HG03108 (cell line): ENCODE data around the gene TSPAN11.

Source experiments
- ATAC-seq: cut with Tn5 transposase; IDR thresholded peaks from one replicate; pipeline ENCODE4 v1.9.1; 2021; ENCODE audit warnings: moderate library complexity; ENCODE audit not compliant: unreplicated experiment

TSPAN11 gene

DNA sequence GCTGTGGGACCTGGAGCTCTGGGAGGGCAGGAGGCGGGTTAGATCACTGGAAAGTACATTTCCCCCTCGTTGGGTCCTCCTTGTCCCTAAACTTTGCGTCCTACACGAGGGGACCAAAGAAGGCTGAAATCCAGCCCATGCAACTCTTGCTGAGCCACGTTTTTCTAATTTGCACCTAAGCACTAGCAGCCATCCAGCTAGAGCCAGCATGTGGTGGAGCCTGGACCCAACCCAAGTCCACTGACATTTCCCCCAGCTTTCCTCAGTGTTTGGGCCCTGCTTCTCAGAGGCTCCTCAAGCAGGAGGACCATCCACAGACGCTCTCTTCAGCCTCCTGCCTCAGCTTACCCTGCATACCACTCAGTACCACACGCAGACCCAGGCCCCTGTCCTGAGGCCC lies 49.7 kb downstream of the TSPAN11 start:
- ATAC-seq: no peak

DNA sequence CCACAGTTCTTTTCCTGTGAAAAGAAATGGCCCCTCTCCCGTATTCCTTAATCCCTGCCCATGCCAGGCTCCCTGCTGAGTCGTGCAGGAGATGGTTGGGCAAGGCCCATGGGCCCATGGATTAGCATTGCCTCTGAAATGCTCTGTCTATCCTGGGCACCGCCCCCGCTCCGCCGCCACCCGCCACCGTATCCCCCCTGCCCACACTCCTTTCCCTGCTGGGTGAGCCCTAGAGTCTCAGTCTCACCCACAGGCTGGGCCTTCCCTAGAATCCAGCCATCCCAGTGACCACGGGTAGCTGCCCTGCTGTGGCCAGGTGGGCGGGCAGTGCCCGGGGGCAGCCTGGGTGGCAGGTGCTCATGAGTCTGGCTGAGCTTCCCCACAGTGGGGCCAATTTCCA lies 50.6 kb downstream of the TSPAN11 start:
- no peak for ATAC-seq

DNA sequence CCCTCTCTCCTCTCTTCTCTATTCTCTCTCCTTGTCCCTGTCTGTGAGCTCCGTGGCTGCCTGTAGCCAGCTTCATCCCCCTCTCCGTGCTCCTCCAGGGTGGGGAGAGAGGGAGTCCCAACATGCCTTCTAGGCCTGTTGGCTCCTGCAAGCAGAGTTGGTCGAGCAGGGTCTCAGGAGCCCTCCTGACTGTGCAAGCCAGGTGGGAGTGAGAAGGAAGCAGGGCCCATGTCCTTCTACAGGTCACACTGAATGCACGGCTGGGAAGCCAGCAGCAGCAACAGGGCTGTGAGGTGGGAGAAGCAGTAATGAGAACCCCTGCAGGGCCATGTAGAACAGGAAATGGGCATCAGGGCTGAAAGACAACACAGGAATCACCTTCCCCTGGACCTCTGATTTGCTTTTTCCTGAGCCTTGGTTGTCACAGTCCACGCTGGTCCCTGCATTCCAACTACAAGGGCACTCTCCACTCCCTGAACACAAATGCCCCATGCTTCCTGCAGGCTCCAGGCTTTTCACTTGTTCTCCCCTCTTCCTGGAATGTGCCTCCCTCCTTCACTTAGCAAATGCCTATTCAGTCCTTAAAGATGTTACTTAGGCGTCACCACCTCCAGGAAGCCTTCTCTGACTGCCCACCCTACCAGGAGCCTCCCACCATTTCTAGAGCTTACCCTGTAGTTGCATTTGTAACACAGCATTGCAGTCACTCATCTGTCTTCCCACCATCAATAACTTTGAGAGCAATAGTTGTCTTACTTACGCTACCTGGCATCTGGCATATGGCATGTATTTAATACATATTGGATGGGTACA lies 51.2 kb downstream of the TSPAN11 start:
- no peak for ATAC-seq

DNA sequence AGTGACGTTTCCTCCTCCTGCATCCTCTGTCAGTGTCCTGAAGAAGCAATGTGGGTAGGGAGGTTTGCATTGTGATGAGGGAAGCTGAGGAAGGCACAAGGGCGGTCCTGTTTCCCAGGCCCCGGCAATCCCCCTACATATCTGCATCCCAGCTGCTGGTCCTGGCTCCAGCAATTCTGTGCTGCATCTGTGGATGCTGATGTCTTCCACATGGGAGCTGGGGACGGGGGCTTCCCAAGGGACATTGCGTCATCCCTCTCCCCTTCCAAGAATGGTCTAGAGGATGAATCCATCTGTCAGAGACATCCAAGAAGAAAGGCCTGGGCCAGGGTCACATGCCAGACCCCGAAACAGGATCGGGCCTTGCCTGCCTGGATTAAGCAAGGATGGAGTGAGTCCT lies 52.1 kb downstream of the TSPAN11 start:
- ATAC-seq: no peak

DNA sequence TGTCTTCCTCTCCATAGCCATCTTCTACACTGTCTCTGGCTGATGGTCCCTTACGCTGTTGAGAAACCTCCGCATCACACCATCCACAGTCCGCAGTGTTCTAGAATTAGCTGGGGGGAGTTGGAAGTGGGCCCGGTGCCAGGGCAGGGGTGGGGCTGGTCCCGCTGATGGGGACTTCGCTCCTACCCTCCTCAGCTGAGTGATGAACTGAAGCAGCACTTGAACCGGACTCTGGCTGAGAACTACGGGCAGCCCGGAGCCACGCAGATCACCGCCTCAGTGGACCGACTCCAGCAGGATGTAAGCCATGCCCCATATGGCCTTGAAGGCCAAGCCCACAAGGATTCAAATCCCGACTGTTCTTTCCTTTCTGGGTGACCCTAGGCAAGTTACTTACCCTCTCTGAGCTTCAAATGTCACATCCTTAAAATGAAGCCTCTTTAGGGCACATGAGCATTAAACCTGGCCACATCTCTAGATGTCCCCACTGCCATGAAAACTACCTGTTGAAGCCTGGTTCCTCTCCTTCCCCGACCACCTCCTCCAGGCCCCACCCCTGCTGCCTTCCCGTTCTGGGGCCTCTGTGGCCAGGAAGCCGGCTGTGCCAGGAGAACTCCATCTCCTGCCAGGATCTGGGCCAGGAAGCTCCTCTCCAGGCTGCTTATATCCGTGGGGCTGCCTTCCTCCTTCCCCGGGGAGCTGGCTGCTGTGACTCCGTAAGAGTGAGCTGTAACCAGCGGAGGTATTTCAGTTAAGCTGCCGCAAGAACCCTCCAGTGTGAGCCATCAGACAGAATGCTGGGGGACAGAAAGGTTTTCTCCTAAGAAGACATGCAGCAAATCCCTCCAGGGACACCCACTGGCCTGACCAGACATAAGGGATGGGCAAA lies 53.1 kb downstream of the TSPAN11 start:
- no peak for ATAC-seq

DNA sequence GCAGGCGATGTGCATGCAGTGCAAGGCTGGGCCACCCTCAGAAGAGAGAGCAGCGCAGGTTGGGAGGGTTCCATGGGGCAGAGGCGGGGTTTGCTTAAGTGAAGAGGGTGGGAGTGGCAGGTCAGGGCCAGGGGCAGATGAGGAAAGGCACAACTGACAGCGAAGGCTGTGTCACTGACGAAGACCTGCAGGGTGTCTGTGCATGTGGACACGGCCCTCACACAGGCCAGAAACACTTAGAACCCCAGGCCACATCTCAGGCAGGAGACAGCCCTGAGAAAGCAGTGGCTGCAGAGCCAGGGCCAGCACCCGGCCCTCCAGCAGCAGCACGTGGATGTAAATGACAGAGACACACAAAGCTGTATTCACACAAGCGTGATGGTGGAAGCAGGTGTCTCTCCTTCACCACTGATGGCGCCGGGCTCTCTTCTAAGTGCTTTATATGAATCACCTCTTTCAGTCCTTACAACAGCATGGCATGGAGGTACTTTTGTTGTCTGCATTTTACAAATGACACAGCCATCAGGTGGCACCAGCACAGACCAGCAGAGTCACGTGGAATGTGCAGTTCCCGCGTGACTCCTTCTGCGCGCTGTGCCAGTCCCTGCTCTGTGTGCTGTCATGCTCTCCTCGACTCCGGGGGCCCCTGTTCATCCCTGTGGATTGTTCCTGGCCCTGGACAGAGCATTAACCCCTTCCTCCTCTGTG lies 54.6 kb downstream of the TSPAN11 start:
- ATAC-seq: no peak

DNA sequence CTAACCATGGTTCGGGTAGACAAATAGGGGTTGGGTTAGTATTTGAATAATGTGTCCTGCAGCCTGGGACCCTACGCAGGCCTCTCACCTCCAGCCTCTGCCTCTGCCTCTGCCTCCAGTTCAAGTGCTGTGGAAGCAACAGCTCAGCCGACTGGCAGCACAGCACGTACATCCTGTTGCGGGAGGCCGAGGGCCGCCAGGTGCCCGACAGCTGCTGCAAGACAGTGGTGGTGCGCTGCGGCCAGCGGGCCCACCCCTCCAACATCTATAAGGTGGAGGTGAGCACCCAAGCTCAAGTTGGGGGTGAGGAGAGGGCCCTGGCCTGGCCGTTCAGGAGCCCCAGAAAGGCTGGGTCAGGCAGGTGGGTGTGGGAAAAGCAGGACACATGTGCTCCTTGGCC lies 55.9 kb downstream of the TSPAN11 start:
- ATAC-seq: no peak

DNA sequence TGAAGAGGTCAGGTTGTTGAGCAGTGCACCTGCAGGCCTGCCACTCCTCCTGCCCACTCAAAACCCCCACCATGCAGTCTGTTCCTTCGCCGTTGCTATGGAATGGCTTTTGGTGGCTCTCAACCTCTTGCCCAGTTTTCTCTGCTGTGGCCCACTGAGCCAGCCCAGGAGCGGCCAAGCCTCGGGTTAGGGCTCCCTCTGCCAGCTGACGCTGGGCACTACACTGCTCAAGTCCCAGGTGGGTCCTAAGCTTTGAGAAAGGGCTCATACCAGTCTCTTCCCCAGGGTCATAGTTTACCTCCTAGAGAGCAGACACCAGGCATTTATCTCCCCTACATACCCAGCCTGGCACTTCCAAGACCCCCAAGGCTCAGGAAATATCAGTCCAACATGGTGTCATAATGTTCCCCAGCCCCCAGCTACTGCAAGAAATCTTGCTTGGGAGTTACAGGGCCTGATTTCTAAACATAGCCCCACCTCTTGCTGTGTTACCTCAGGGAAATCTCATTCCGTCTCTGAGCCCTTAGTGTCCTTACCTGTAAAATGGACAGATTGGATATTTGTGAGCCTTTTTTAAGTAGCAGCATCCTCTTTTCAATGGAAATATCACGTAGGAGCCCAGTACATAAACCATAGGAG lies 59.4 kb downstream of the TSPAN11 start:
- ATAC-seq: no peak

DNA sequence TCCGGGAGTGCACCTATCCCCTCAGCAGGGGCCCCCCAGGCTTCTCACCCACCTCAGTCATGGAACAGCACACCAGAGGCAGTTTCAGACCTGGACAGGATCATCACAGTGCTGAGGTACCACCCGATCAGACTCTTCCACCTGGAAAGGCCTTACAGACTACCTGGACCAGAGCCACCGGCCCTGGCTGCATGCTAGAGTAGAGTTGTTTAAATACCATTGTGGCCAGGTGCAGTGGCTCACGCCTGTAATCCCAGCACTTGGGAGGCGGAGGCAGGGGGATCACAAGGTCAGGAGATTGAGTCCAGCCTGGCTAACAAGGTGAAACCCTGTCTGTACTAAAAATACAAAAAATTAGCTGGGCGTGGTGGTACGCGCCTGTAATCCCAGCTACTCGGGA lies 61.5 kb downstream of the TSPAN11 start:
- no peak for ATAC-seq

DNA sequence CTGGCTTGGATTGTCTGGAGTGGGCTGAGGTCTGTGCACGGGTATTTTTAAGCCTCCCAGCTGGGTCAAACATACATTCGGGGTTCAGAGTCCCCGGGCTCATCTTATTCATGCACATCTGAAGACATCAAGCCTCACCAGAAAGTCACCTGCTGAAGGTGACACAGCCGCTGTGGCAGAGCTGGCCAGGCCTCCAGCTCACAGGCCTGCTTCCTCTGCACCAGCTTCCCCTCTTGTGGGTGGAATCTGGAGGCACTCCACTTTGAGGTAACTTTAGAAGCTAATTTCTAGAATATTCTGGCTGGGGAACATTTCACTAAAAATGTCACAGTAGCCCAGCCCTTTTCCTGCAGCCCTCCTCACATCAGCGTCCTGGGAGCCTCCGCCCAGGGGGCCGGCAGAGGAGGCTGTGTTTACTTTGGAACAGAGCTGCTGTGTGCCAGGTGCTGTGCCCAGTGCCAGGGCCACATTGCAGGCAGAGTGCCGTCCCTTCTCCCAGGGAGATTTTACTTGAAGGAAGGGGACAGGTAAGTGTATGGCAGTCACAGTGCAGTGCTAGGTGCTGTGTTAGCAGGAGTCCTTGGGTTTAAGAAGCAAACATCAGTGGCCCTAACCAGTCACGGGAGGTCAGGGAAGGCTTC lies 62.2 kb downstream of the TSPAN11 start:
- no peak for ATAC-seq

DNA sequence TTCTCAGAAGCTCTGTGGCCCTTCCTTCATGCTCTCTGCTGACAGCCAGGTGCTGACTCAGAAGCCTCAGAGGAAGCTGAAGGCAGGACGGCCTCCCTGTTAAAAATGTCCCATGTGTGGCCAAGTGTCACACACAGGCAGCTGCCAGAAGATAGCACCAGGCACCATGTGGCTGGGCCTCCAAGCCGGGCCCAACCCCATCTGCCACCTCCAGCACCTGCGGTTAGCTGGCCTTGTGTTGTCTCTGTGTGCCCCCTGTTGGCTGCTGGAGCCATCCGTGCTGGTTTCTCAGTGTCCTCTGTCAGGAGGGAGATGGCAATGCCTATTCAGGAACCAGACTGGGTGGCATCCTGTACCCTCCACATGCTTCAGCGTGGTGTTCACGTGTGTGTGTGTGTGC lies 63.2 kb downstream of the TSPAN11 start:
- peak; percentile 35 for ATAC-seq

DNA sequence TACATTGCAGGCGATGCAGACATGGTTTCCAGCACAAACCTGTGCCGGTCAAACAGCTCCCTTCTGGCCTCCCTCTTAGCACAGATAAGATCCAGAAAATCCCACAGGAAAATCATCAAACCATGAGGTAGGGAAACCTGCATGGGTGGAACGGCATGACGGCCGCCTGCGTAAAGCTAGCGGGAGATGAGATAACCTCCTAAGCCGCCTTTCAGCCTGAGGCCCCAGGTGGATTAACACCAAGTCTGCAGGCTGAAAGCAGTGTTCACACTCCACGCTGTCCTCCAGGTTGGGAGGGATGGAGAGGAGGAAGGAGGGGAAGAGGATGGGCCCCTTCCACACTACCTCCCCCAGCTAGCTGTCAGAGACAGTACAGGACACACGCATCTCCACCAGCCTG lies 63.8 kb downstream of the TSPAN11 start:
- ATAC-seq: no peak

DNA sequence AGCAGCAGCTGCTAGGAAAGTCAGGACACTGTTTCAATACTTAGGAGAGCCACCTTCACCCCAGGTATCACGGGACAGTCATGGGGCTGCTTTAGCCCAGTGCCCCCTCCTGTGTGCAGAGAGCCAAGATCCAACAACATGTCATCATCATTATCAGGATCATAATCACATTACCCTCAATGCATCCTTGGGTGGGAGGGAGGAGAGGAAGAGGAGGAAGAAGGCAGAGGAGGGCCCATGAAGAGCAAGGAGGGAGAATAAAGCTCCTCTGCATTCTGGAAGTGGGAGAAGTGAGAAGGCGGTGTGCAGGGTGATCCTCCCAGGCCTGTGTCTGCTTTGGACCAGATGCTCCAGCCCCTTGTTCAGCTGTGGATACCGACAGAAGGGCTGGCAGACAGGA lies 64.2 kb downstream of the TSPAN11 start:
- ATAC-seq: no peak

DNA sequence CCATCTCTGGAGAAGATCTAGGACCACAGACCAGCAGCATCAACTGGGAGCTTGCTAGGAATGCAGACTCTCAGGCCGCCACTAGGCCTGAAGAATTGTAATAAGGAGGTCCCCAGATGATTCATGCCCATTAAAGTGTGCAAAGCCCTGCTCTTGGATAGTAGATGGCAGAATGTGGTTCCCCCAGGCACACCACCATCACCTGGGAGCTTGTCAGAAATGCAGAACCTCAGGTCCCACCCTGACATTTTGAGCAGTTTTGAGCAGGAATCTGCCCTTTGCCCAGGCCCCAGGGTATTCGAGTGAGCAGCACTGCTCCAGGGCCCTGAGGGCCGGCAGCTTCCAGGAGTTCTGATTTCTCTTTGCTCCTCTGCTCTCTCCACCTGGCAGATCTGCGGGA lies 64.9 kb downstream of the TSPAN11 start:
- ATAC-seq: no peak

DNA sequence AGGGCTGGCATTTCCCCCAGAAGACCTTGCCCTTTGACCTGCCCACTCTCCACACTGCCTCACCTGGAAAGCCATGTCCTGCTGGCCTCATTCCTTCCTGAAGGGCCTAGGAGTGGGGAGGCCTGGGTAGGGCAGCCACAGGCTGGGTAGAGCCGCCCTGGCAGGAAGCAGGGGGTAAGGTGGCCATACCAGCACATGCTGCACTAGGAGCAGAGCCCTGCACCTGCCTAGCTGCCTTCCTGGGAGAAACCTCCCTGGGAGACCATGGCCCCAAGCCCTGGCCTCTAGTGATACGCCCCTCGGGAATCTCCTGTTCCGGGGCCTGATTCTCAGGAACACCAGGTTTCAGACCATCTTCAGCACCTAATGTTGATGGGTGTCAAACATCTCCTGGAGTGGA lies 65.8 kb downstream of the TSPAN11 start:
- no peak for ATAC-seq

DNA sequence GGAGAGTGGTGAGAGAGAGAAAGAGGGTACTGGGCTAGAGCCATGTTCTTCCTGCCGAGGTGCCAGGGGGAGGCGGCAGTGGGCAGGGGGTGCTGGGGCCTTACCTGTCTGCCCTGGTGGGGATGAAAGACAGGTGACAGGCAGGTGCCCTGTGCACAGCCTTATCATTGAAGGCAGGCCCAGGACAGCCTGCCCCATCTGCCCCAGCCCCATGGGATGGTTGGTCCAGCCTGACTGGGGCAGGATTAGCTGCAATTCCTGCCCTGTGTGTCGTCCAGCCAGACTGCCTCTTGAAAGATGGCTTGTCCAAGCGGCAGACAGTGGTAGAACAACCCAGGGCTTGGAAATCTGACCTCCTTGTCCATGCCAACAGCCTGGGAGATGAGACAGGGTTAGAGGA lies 67.2 kb downstream of the TSPAN11 start:
- no peak for ATAC-seq

DNA sequence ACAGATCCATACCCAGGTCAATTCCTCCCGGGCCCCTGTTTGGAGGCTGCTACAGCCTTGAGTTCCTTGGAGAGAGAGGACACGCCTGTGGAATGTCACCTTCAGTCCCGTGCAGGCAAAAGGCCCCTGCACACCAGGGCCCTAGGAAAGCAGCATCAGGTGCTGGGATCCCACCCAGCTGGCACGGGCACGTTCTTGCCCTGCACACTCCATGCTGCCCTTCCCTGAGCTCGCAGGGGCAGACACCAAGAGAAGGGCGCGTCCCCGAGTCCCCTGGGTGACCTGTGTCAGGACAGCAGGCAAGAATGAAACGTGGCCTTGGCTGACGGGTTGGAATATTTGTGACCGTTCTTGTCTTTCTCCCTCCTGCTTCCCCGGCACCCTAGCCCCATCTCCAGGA lies 67.7 kb downstream of the TSPAN11 start:
- ATAC-seq: no peak

DNA sequence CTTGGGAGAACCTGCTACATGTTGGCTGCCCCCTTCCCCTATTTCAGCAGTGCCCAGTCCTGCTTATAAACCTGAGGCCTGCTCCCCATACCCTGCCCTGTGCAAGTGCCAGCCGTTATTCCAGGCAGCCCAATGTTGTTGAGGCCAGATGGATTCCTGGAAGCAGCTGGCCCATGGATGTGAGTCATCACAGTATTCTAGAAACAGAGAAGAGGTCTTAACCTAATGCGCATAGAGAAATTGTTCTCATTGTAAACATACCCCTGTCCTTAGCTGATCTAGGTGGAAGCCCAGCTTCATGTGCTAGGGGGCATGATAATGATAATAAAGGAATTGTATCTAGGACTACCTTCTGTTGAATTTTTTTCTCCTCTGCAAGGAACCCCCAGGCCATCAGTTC lies 69.7 kb downstream of the TSPAN11 start:
- no peak for ATAC-seq

DNA sequence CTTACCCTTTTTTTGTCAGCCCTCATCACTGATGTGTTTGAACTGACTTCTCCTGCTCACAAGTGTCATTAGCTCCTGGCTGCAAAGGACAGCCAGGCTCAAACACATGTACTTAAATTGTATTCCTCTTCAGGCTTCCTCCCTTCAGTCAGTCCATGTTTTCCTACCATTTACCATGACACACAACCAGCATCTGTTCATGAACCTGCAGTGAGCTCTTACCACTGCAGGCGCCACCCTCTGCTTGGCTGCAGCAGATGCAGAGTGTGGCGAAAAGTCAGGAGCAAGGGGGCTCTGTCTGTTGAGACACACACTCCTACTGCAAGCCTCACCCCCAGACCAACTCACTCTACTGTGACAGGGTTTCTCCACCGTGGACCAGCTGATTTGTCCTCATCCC lies 70.2 kb downstream of the TSPAN11 start:
- no peak for ATAC-seq

DNA sequence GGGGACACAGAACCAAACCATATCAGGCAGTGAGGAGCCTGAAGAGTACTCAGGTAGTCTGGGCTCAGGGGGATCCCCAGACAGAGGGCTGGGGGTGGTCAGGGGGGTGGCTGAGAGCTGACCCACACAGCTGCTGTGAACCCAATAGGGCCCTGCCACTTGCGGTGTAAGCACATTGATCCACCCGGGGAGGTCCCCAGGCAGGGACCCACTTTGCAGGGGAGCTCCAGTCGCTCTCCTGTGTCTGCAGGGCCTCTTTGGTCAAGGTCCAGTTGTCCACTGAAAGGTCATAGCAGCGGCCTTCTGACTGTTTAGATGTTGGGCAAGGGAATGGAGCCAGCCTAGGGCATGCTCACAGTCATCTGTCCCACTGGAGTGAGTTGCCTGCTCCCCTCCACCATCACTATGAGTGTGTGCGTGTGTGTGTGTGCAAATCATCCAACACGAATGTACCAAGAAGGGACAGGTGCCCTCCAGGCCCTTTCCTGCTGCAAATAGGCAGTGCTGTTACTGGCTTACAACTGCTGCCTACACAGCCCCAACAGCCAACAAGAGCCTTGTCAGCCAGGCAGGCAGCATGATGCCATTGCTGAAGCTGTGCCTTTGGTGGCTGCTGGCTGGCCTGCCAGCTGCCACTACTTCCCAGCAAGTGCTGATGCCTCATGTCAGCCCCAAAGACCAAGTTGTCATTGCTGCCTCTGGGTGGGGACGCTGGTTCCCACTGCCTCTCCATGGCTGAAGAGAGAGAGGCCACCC lies 71.3 kb downstream of the TSPAN11 start:
- ATAC-seq: no peak
